IMR-90 (cell line): Measurements from ENCODE around the gene PAFAH2. TPM values are rescaled to one million over a fixed set of nuclear protein-coding genes. Genes with fewer than 3 reads are reported as not detected.

Source experiments
- ATAC-seq: fragments of 200-7000 bp; cut with Tn5 transposase; 2 replicates; pipeline ENCODE4 v1.9.1; 2020; ENCODE audit warnings: low read depth, mild to moderate bottlenecking, moderate library complexity
- BruUV-seq: library from RNA; stranded (reverse); fragments of 400-500 nt; replicated peaks from 2 replicates; lab custom pipeline; 2021; lab: Mats Ljungman, UMichigan
- CTCF ChIA-PET: fragments of 300-600 bp; formaldehyde crosslinking; extraction: SDS; loops from one replicate; lab custom pipeline; 2021; ENCODE audit warnings: antibody characterized with exemption; lab: Yijun Ruan, JAX
- POLR2A ChIA-PET: fragments of 300-600 bp; sonication (Branson Sonifier 250); formaldehyde crosslinking; loops from one replicate; lab custom pipeline; 2022; ENCODE audit warnings: antibody characterized with exemption; ENCODE audit not compliant: unreplicated experiment; lab: Charles Lee
- DNase-seq: peaks from one replicate; pipeline ENCODE4 v3.0.0; 2013
- H2AFZ ChIP-seq: replicated peaks from 2 replicates; pipeline ENCODE3; 2013; ENCODE audit warnings: low read length, mild to moderate bottlenecking; ENCODE audit not compliant: poor library complexity
- H2AK5ac ChIP-seq: 2 replicates; pipeline ENCODE4 v1.6.1; 2013; ENCODE audit warnings: low read depth, low read length, inconsistent platforms
- H2AK9ac ChIP-seq: replicated peaks from 2 replicates; pipeline ENCODE3; 2013; ENCODE audit warnings: mild to moderate bottlenecking, low read depth, low read length, moderate library complexity; ENCODE audit not compliant: poor library complexity
- H2BK120ac ChIP-seq: 2 replicates; pipeline ENCODE4 v1.6.1; 2013; ENCODE audit warnings: low read depth, low read length, inconsistent platforms
- H2BK15ac ChIP-seq: 3 replicates; pipeline ENCODE4 v1.6.1; 2013; ENCODE audit warnings: low read depth, low read length, inconsistent platforms
- H2BK20ac ChIP-seq: 2 replicates; pipeline ENCODE4 v1.6.1; 2013; ENCODE audit warnings: low read depth, mild to moderate bottlenecking, inconsistent platforms, low read length, moderate library complexity
- H2BK5ac ChIP-seq: 2 replicates; pipeline ENCODE4 v1.6.1; 2013; ENCODE audit warnings: mild to moderate bottlenecking, low read depth, low read length, inconsistent platforms; ENCODE audit not compliant: poor library complexity, severe bottlenecking
- H3K14ac ChIP-seq: replicated peaks from 2 replicates; pipeline ENCODE4 v1.6.1; 2013; ENCODE audit warnings: low read depth, low read length, inconsistent platforms
- H3K18ac ChIP-seq: 2 replicates; pipeline ENCODE4 v1.6.1; 2013; ENCODE audit warnings: low read depth, low read length, control low read depth
- H3K23ac ChIP-seq: 2 replicates; pipeline ENCODE4 v1.6.1; 2013; ENCODE audit warnings: low read depth, low read length, inconsistent platforms
- H3K27ac ChIP-seq: 2 replicates; pipeline ENCODE4 v1.5.1; 2013; ENCODE audit warnings: mild to moderate bottlenecking, control low read depth, low read length; ENCODE audit not compliant: insufficient read depth
- H3K27me3 ChIP-seq: 2 replicates; pipeline ENCODE4 v1.6.1; 2013; ENCODE audit warnings: low read length; ENCODE audit not compliant: control insufficient read depth, insufficient read depth
- H3K36me3 ChIP-seq: 2 replicates; pipeline ENCODE4 v1.6.1; 2013; ENCODE audit warnings: low read length, mixed read lengths; ENCODE audit not compliant: control insufficient read depth, insufficient read depth
- H3K4ac ChIP-seq: 2 replicates; pipeline ENCODE4 v1.6.1; 2013; ENCODE audit warnings: low read depth, low read length, inconsistent platforms
- H3K4me1 ChIP-seq: 2 replicates; pipeline ENCODE4 v1.6.1; 2013; ENCODE audit warnings: low read length, mixed read lengths; ENCODE audit not compliant: control insufficient read depth, insufficient read depth
- H3K4me2 ChIP-seq: 2 replicates; pipeline ENCODE4 v1.6.1; 2013; ENCODE audit warnings: low read depth, mild to moderate bottlenecking, control low read depth, low read length, moderate library complexity
- H3K4me3 ChIP-seq: 2 replicates; pipeline ENCODE4 v1.5.1; 2013; ENCODE audit warnings: low read depth, mild to moderate bottlenecking, control low read depth, low read length, moderate library complexity; ENCODE audit not compliant: insufficient read depth
- H3K56ac ChIP-seq: 2 replicates; pipeline ENCODE4 v1.6.1; 2013; ENCODE audit warnings: low read length, inconsistent platforms; ENCODE audit not compliant: insufficient read depth; ENCODE audit errors: extremely low read depth
- H3K79me1 ChIP-seq, 2 experiments: 2 replicates each; pipeline ENCODE4 v1.6.1; 2013; ENCODE audit warnings: low read length in 2 of 2, inconsistent platforms in 1 of 2, low read depth in 1 of 2
- H3K9ac ChIP-seq: 2 replicates; pipeline ENCODE4 v1.6.1; 2013; ENCODE audit warnings: low read depth, low read length, control low read depth
- H3K9me1 ChIP-seq: 2 replicates; pipeline ENCODE4 v1.6.1; 2013; ENCODE audit warnings: low read length, inconsistent platforms; ENCODE audit not compliant: insufficient read depth
- H3K9me3 ChIP-seq: 2 replicates; pipeline ENCODE4 v1.6.1; 2013; ENCODE audit warnings: low read length; ENCODE audit not compliant: control insufficient read depth, insufficient read depth
- H4K20me1 ChIP-seq: 2 replicates; pipeline ENCODE4 v1.6.1; 2013; ENCODE audit warnings: low read length, inconsistent platforms; ENCODE audit not compliant: insufficient read depth
- H4K5ac ChIP-seq: 2 replicates; pipeline ENCODE4 v1.6.1; 2013; ENCODE audit warnings: mild to moderate bottlenecking, low read depth, low read length, control low read depth
- H4K8ac ChIP-seq, 2 experiments: 2 replicates each; pipeline ENCODE4 v1.6.1; 2013; ENCODE audit warnings: low read depth in 2 of 2, low read length in 2 of 2, control low read depth in 1 of 2, inconsistent platforms in 1 of 2
- H4K91ac ChIP-seq: 2 replicates; pipeline ENCODE4 v1.6.1; 2013; ENCODE audit warnings: low read depth, low read length, inconsistent platforms; ENCODE audit not compliant: insufficient read depth
- BHLHE40 ChIP-seq: fragments of 150-350 bp; IDR thresholded peaks from 2 replicates; pipeline ENCODE4 v1.6.1; 2016; ENCODE audit warnings: mild to moderate bottlenecking, low read depth, low read length
- CEBPB ChIP-seq: IDR thresholded peaks from 2 replicates; pipeline ENCODE4 v1.6.1; 2012; ENCODE audit warnings: low read depth, low read length, improper control_type of control experiment
- CHD1 ChIP-seq: IDR thresholded peaks from 2 replicates; pipeline ENCODE4 v1.6.1; 2012; ENCODE audit warnings: low read depth, low read length, improper control_type of control experiment
- ELK1 ChIP-seq: fragments of 150-350 bp; IDR thresholded peaks from 2 replicates; pipeline ENCODE4 v1.6.1; 2016; ENCODE audit warnings: low read depth, mild to moderate bottlenecking, low read length, moderate library complexity, borderline replicate concordance
- FOS ChIP-seq: fragments of 150-350 bp; IDR thresholded peaks from 2 replicates; pipeline ENCODE4 v1.6.1; 2016; ENCODE audit warnings: low read depth, low read length
- MAFK ChIP-seq: IDR thresholded peaks from 2 replicates; pipeline ENCODE4 v1.6.1; 2012; ENCODE audit warnings: low read depth, low read length, improper control_type of control experiment
- MAZ ChIP-seq: IDR thresholded peaks from 2 replicates; pipeline ENCODE4 v1.6.1; 2012; ENCODE audit warnings: low read depth, mild to moderate bottlenecking, low read length, improper control_type of control experiment, moderate library complexity, borderline replicate concordance
- MXI1 ChIP-seq: IDR thresholded peaks from 2 replicates; pipeline ENCODE4 v1.6.1; 2012; ENCODE audit warnings: low read depth, mild to moderate bottlenecking, low read length, moderate library complexity, borderline replicate concordance
- NFE2L2 ChIP-seq: fragments of 150-350 bp; IDR thresholded peaks from 2 replicates; pipeline ENCODE4 v1.6.1; 2016; ENCODE audit warnings: low read depth, mild to moderate bottlenecking, low read length
- POLR2A ChIP-seq: IDR thresholded peaks from 2 replicates; pipeline ENCODE4 v1.6.1; 2012; ENCODE audit warnings: mild to moderate bottlenecking, low read depth, low read length
- RAD21 ChIP-seq: IDR thresholded peaks from 2 replicates; pipeline ENCODE4 v1.6.1; 2012; ENCODE audit warnings: low read length, improper control_type of control experiment
- RCOR1 ChIP-seq: IDR thresholded peaks from 2 replicates; pipeline ENCODE4 v1.6.1; 2012; ENCODE audit warnings: mild to moderate bottlenecking, low read length, improper control_type of control experiment; ENCODE audit not compliant: insufficient replicate concordance
- RFX5 ChIP-seq: IDR thresholded peaks from 2 replicates; pipeline ENCODE4 v1.8.0; 2012; ENCODE audit warnings: low read depth, mild to moderate bottlenecking, low read length, moderate library complexity
- SMC3 ChIP-seq: fragments of 150-350 bp; IDR thresholded peaks from 2 replicates; pipeline ENCODE4 v1.6.1; 2016; ENCODE audit warnings: low read depth, mild to moderate bottlenecking, antibody characterized with exemption, low read length, moderate library complexity
- WGBS, 2 experiments: methylation state at CpG; one replicate each; pipeline versions ENCODE4 v1.1.5 to v1.1.7; 2013; ENCODE audit warnings: missing lambda C conversion rate in 2 of 2; ENCODE audit not compliant: insufficient read length in 1 of 2; ENCODE audit errors: extremely low coverage in 2 of 2; 5-methylcytosine and 5-hydroxymethylcytosine counted together
- dilution Hi-C: fragments of 300-500 bp; cut with HindIII; formaldehyde crosslinking; loops from one replicate; pipeline ENCODE4 v1.14.3; 2018; ENCODE audit warnings: low sequenced_read_pairs; ENCODE audit not compliant: unreplicated experiment
- in situ Hi-C: fragments of 300-500 bp; cut with MboI; formaldehyde crosslinking; loops from 3 replicates; pipeline ENCODE4 v1.14.3; 2019; ENCODE audit warnings: low sequenced_read_pairs, inconsistent platforms, mixed read lengths
- intact Hi-C: fragments of 100-400 bp; cut with micrococcal nuclease; formaldehyde crosslinking; loops from 2 replicates; pipeline ENCODE4 v1.10.0; 2022
- polyA plus RNA-seq, 3 experiments: library from polyadenylated mRNA; depleted of rRNA; stranded (reverse); fragments of >200 nt; gene quantifications; 2 replicates each; pipeline ENCODE4 v1.2.3, GENCODE V29; 2012; ENCODE audit warnings: low replicate concordance in 1 of 3
- total RNA-seq: library from RNA; depleted of rRNA; stranded (reverse); fragments of >200 nt; gene quantifications from 2 replicates; pipeline ENCODE4 v1.2.3, GENCODE V29; 2012
- TF ChIP-seq, protein P1 (sequence below): fragments of 150-350 bp; IDR thresholded peaks from 2 replicates; pipeline ENCODE4 v1.6.1; 2017; ENCODE audit warnings: mild to moderate bottlenecking, antibody characterized with exemption, low read length, low read depth
- TF ChIP-seq, protein P2 (sequence below): conservative IDR thresholded peaks from 2 replicates; pipeline ENCODE4 v1.5.1; 2012; ENCODE audit warnings: mild to moderate bottlenecking, low read depth, low read length, improper control_type of control experiment

PAFAH2 gene
- total and polyA plus RNA-seq, 2 of the 4 experiments (the other 2 are of a cell fraction), result 8.3 to 12.2 TPM

DNA sequence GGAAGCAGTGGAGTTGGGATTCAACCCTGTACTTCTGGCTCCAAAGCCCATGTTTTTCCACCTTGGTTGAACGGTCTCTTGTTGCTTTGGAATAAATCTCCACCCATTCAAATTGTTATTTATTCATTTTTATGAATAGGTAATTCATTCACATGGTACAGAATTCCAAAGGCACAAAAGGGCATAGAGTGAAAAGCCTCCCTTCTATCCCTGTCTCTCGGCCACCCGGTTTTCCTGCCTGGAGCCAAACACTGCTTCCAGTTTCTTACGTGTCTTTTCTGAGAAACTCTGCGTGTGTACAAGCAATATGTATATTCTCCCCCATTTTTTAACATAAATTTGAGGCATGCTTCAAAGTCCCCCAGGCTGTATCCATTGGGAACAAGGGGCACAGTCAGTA, 27.7 kb upstream of the PAFAH2 start:
- no peak overlapping the region for H3K4ac ChIP-seq
- dilution Hi-C loops, result no loop called here
- H3K14ac ChIP-seq, result no peak overlapping the region
- CTCF ChIA-PET, result no interaction called here
- H4K91ac ChIP-seq, result no peak overlapping the region
- no peak overlapping the region for H2AK9ac ChIP-seq
- H3K4me2 ChIP-seq, result no peak overlapping the region
- H2AFZ ChIP-seq, result no peak overlapping the region
- H3K9me3 ChIP-seq, result no peaks in the 10 kb centered on the region
- no peak overlapping the region for H3K27ac ChIP-seq
- DNase-seq (no peak), ATAC-seq (no peak)
- no peak overlapping the region for H3K23ac ChIP-seq
- H3K4me3 ChIP-seq, result no peak overlapping the region
- H4K20me1 ChIP-seq, result no peaks in the 10 kb centered on the region
- no peak overlapping the region for H2AK5ac ChIP-seq
- no peak overlapping the region for H4K8ac ChIP-seq
- no peaks in the 10 kb centered on the region for H3K36me3 ChIP-seq
- no TSS peak for BruUV-seq
- no peaks in the 10 kb centered on the region for H3K79me1 ChIP-seq
- H3K9me1 ChIP-seq, result peaks cover 4% of the 10 kb centered on the region
- H4K5ac ChIP-seq, result no peak overlapping the region
- WGBS, 2 experiments, result no CpG with 5 or more reads among the region's 5 CpGs
- no peak overlapping the region for H3K9ac ChIP-seq
- peaks cover 3% of the 10 kb centered on the region; the same call in 1 of the 2 replicates for H3K27me3 ChIP-seq
- POLR2A ChIA-PET, result no interaction called here
- intact Hi-C loops, result no loop called here
- H3K4me1 ChIP-seq, result peaks cover 11% of the 10 kb centered on the region
- no peak overlapping the region for H2BK20ac ChIP-seq
- no peak overlapping the region for H3K18ac ChIP-seq
- no peak overlapping the region for H2BK120ac ChIP-seq
- no peak overlapping the region for H2BK5ac ChIP-seq
- H3K56ac ChIP-seq, result no peak overlapping the region
- H2BK15ac ChIP-seq, result no peak overlapping the region
- TF ChIP-seq POLR2A, result no peak
- TF ChIP-seq MAZ, result no peak
- TF ChIP-seq, protein P1, sequence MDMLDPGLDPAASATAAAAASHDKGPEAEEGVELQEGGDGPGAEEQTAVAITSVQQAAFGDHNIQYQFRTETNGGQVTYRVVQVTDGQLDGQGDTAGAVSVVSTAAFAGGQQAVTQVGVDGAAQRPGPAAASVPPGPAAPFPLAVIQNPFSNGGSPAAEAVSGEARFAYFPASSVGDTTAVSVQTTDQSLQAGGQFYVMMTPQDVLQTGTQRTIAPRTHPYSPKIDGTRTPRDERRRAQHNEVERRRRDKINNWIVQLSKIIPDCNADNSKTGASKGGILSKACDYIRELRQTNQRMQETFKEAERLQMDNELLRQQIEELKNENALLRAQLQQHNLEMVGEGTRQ, result no peak
- TF ChIP-seq, protein P2, sequence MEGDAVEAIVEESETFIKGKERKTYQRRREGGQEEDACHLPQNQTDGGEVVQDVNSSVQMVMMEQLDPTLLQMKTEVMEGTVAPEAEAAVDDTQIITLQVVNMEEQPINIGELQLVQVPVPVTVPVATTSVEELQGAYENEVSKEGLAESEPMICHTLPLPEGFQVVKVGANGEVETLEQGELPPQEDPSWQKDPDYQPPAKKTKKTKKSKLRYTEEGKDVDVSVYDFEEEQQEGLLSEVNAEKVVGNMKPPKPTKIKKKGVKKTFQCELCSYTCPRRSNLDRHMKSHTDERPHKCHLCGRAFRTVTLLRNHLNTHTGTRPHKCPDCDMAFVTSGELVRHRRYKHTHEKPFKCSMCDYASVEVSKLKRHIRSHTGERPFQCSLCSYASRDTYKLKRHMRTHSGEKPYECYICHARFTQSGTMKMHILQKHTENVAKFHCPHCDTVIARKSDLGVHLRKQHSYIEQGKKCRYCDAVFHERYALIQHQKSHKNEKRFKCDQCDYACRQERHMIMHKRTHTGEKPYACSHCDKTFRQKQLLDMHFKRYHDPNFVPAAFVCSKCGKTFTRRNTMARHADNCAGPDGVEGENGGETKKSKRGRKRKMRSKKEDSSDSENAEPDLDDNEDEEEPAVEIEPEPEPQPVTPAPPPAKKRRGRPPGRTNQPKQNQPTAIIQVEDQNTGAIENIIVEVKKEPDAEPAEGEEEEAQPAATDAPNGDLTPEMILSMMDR, result no peak
- TF ChIP-seq BHLHE40, result no peak
- TF ChIP-seq RCOR1, result no peak
- no peak for TF ChIP-seq NFE2L2
- no peak for TF ChIP-seq MAFK
- TF ChIP-seq RFX5, result no peak
- no peak for TF ChIP-seq RAD21
- no peak for TF ChIP-seq FOS
- no peak for TF ChIP-seq SMC3
- no peak for TF ChIP-seq CEBPB
- no peak for TF ChIP-seq MXI1
- TF ChIP-seq ELK1, result no peak
- TF ChIP-seq CHD1, result no peak
- in situ Hi-C loops, result no loop called here
